ENCODE results near the gene GSG1L. TPM values are rescaled to one million over a fixed set of nuclear protein-coding genes. Genes with fewer than 3 reads are reported as not detected.
A peak's percentile ranks its signal among the peaks of the same experiment; 100 is the strongest.

Gene GSG1L
- total and polyA plus RNA-seq, 9 donors = 1.5 to 4.3 (median 2.9) TPM

DNA sequence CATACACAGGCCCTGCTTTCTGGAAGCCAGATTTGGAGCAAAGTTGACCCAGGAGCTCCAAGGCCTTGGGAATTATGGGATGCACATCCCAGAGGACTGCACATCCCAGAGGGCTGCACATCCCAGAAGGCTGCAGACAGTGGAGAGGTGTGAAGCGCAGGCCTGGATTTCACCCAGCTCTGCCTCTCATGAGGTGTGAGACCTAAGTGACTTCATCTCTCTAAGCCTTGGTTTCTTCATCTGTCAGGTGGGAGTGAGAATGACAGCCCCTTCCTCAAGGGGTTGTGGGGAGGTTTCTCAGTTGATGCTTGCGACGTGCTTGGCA is 102.3 kb downstream of the GSG1L start:
- H3K36me3 ChIP-seq (ENCODE audit: control insufficient read depth, insufficient read depth, low read length) = no peaks in the 10 kb centered on the region
- no peaks in the 10 kb centered on the region for H3K27me3 ChIP-seq (ENCODE audit: control insufficient read depth, insufficient read depth, low read length)
- H3K4me3 ChIP-seq (ENCODE audit: low read length) = no peak overlapping the region
- no peak for DNase-seq
- WGBS (ENCODE audit: insufficient coverage) = no CpG with 5 or more reads among the region's 3 CpGs
- no peaks in the 10 kb centered on the region for H3K4me1 ChIP-seq (ENCODE audit: control insufficient read depth, insufficient read depth, low read length)
- no peak overlapping the region for H3K27ac ChIP-seq (ENCODE audit: low read length)
- H3K9me3 ChIP-seq (replicated peaks; ENCODE audit: control insufficient read depth, low read depth, low read length) = no peaks in the 10 kb centered on the region

DNA sequence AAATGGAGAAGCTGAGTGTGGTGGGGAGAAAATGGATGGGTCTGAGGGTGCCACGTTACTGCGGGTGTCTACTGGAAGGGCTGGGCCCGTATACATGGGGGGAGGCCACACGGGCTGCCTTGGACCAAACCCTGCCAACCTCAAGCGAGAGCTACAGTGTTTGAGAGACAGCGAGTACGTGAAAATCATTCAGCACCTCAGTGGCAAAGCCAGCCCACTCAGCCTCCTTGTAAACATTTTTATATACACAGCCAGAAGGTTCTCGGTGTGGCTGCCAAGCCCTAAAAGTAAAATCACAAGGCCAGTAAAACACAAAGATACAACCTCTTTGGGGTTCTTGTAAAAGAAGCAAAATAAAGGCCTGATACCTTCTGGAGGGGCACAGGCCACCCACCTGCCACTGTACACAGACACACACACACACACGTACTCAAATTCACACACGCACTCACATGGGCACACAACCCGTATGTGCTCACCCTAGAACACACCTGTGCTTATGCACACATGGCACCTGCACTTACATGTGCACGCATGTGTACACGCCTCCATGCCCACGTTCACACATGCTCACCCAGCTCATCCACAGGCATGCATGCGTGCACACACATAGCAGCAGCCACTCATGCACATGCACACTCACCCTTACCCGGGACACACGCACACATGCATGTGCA is 102.8 kb downstream of the GSG1L start:
- WGBS (ENCODE audit: insufficient coverage) = 85% methylated on average over 7 of the region's 17 CpGs

DNA sequence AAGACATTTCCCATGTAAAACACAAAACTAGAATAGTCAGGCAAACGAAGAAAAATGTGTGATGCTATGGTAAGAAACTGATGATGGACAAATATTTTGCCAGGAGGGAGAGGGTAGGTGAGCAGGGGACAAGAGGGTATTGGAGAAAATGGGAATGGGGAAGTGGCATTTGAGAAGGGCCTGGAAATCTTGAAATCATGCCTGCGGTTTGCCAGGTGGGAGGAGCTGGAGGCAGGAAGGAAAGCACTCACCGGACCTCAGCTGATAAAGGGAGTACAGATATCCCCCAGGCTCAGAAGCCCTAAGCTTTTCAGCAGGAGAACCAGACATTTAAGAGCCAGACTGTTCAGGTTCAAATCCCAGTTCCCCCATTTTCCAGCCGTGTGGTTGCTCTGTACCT is 103.6 kb downstream of the GSG1L start:
- Histone ChIP-seq H3K27me3 (ENCODE audit: control insufficient read depth, insufficient read depth, low read length) (no peaks in the 10 kb centered on the region), H3K27ac (ENCODE audit: low read length) (no peak overlapping the region), H3K4me3 (ENCODE audit: low read length) (no peak overlapping the region), H3K4me1 (ENCODE audit: control insufficient read depth, insufficient read depth, low read length) (no peaks in the 10 kb centered on the region), H3K9me3 (replicated peaks; ENCODE audit: control insufficient read depth, low read depth, low read length) (peaks cover 5% of the 10 kb centered on the region), H3K36me3 (ENCODE audit: control insufficient read depth, insufficient read depth, low read length) (no peaks in the 10 kb centered on the region)
- no peak for DNase-seq
- WGBS (ENCODE audit: insufficient coverage) = 23% methylated on average over 3 of the region's 4 CpGs

More for the DNA sequence above, 102.8 kb downstream of the GSG1L start:
- Histone ChIP-seq H3K27ac (ENCODE audit: low read length) (no peak overlapping the region), H3K27me3 (ENCODE audit: control insufficient read depth, insufficient read depth, low read length) (no peaks in the 10 kb centered on the region), H3K9me3 (replicated peaks; ENCODE audit: control insufficient read depth, low read depth, low read length) (peaks cover under 1% of the 10 kb centered on the region), H3K4me3 (ENCODE audit: low read length) (no peak overlapping the region), H3K36me3 (ENCODE audit: control insufficient read depth, insufficient read depth, low read length) (no peaks in the 10 kb centered on the region), H3K4me1 (ENCODE audit: control insufficient read depth, insufficient read depth, low read length) (no peaks in the 10 kb centered on the region)
- no peak for DNase-seq

DNA sequence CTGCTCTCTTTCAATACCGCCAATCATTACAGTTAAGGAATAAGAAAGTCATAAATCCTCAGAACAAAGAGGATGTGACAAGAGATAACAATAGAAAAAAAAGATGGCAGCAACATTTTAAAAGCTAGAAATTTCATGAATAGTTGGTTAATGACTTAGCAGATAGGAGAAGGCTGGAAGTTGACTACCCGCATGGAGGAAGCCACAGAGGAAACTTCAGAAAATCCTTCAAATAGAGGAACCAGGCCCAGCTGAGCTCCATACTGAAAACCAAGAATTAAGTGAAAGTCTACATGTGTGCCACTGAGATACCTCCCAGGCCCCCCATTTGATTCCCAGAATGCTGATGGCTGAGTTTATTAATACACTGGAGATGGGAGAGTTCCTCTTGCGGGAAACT is 109.3 kb downstream of the GSG1L start:
- WGBS (ENCODE audit: insufficient coverage) = no CpG with 5 or more reads among the region's 3 CpGs
- Histone ChIP-seq H3K27ac (ENCODE audit: low read length) (no peak overlapping the region), H3K4me1 (ENCODE audit: control insufficient read depth, insufficient read depth, low read length) (no peaks in the 10 kb centered on the region), H3K27me3 (ENCODE audit: control insufficient read depth, insufficient read depth, low read length) (no peaks in the 10 kb centered on the region), H3K9me3 (replicated peaks; ENCODE audit: control insufficient read depth, low read depth, low read length) (peaks cover 5% of the 10 kb centered on the region), H3K4me3 (ENCODE audit: low read length) (no peak overlapping the region), H3K36me3 (ENCODE audit: control insufficient read depth, insufficient read depth, low read length) (no peaks in the 10 kb centered on the region)
- DNase-seq = no peak

DNA sequence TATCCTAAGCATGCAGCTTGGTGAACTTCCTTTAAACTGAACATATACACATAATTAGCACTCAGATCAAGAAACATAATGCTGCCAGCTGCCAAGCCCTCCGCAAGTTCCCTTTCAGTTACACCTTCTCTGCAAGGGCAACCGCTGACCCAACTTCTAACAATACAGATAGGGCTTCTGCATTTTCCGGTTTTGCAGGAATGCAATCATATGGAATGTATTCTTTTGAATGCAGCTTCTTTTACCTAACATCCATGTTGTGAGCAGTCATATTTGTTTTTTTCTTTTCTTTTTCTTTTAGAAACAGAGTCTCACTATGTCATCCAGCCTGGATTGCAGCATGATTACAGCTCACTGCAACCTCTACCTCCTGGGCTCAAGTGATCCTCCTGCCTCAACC is 110.7 kb downstream of the GSG1L start:
- Histone ChIP-seq H3K9me3 (replicated peaks; ENCODE audit: control insufficient read depth, low read depth, low read length) (peaks cover 5% of the 10 kb centered on the region), H3K4me1 (ENCODE audit: control insufficient read depth, insufficient read depth, low read length) (no peaks in the 10 kb centered on the region), H3K4me3 (ENCODE audit: low read length) (no peak overlapping the region), H3K36me3 (ENCODE audit: control insufficient read depth, insufficient read depth, low read length) (no peaks in the 10 kb centered on the region), H3K27ac (ENCODE audit: low read length) (no peak overlapping the region), H3K27me3 (ENCODE audit: control insufficient read depth, insufficient read depth, low read length) (no peaks in the 10 kb centered on the region)
- no peak for DNase-seq
- WGBS (ENCODE audit: insufficient coverage) = no CpG with 5 or more reads among the region's 3 CpGs

DNA sequence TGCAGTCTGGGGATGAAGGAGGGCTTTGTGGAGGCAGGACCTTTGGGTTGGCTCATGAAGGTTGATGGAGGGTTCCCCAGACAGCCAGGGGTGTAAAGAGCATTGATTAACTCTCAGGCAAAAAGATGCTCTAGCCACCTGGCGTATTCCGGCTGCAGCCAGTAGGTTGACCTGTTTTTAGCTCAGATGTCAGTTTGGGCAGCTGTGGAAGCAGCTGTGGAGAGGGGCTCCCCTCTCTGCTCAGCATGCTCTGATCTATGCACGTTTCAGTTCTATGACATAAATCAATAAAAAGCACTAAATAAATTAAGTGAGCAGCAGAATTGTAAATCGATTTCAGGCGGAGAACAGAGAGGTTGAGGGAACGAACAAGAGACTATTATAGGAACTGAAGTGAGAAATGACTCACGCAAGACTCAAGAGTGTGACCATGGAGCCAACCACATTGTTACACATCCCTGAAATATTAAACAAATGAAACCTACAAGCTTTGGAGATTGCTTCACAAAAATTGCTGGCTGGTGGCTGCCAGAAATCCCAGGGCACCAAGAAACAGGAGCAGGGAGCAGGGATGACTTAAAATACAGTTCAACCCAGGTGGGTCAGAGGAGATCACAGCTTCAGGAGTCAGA is 111.9 kb downstream of the GSG1L start:
- no peaks in the 10 kb centered on the region for H3K4me1 ChIP-seq (ENCODE audit: control insufficient read depth, insufficient read depth, low read length)
- no peak overlapping the region for H3K4me3 ChIP-seq (ENCODE audit: low read length)
- H3K36me3 ChIP-seq (ENCODE audit: control insufficient read depth, insufficient read depth, low read length) = no peaks in the 10 kb centered on the region
- H3K9me3 ChIP-seq (replicated peaks; ENCODE audit: control insufficient read depth, low read depth, low read length) = peaks cover 5% of the 10 kb centered on the region
- DNase-seq = no peak
- WGBS (ENCODE audit: insufficient coverage) = 50% methylated on average over 1 of the region's 7 CpGs
- no peaks in the 10 kb centered on the region for H3K27me3 ChIP-seq (ENCODE audit: control insufficient read depth, insufficient read depth, low read length)
- H3K27ac ChIP-seq (ENCODE audit: low read length) = no peak overlapping the region

DNA sequence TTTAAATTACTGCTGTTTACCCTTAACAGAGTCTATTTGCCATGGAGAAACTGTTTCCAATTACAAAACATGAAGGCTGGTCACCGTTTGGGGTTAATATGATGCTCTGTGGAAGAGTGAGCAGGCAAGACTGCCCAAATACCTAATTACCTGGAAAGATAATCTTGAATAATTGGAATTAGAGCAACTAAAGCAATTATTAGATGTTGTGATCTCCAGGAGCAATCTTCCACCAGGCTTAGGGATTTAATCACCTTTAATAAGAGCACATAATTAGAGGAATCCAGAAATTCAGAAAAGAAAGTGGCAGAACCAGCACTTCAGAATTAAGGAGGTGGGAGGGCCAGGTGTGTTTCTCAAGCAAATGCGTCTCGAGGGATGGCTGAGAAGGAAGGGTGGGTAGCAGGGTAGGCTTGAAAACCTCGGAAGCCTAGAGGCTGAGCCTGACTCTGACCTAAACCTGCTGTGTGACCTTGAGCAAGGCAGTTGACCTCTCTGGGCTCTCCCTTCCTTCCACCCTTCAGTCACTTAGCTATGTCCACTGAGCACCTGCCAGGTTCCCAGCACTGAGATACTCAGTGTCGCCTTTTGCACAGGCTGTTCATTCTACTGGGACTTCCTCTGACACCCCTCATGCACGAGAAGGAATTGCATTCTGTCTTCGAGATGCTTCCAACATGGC is 113.2 kb downstream of the GSG1L start:
- no peak for DNase-seq

DNA sequence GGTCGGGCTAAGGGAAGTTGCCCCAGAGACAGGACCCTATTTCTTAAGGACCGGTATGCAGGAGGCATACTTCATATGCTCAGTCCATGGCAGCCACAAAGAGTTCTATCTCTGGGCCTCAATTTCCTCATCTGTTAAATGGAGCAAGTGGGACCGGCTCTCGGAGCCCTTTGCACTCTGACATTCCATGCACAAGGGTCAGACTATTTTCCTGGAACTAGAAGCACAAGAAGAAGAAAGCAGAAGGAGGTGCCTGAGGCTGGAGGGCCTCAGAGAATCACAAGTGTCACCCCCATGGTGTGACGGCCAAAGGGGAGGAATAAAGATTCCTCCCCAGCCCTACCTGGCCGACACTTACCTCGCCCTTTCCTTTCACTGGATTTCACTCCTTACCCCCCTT is 115.8 kb downstream of the GSG1L start:
- no peak for DNase-seq
- no peaks in the 10 kb centered on the region for H3K9me3 ChIP-seq (replicated peaks; ENCODE audit: control insufficient read depth, low read depth, low read length)
- H3K36me3 ChIP-seq (ENCODE audit: control insufficient read depth, insufficient read depth, low read length) = no peaks in the 10 kb centered on the region
- peaks cover 10% of the 10 kb centered on the region for H3K4me1 ChIP-seq (ENCODE audit: control insufficient read depth, insufficient read depth, low read length)
- WGBS (ENCODE audit: insufficient coverage) = 80% methylated on average over 2 of the region's 7 CpGs
- H3K4me3 ChIP-seq (ENCODE audit: low read length) = no peak overlapping the region
- no peak overlapping the region for H3K27ac ChIP-seq (ENCODE audit: low read length)
- H3K27me3 ChIP-seq (ENCODE audit: control insufficient read depth, insufficient read depth, low read length) = no peaks in the 10 kb centered on the region

More for the DNA sequence above, 113.2 kb downstream of the GSG1L start:
- WGBS (ENCODE audit: insufficient coverage) = 80% methylated on average over 6 of the region's 7 CpGs
- Histone ChIP-seq H3K9me3 (replicated peaks; ENCODE audit: control insufficient read depth, low read depth, low read length) (peaks cover under 1% of the 10 kb centered on the region), H3K27ac (ENCODE audit: low read length) (no peak overlapping the region), H3K36me3 (ENCODE audit: control insufficient read depth, insufficient read depth, low read length) (no peaks in the 10 kb centered on the region), H3K4me1 (ENCODE audit: control insufficient read depth, insufficient read depth, low read length) (peaks cover 7% of the 10 kb centered on the region), H3K4me3 (ENCODE audit: low read length) (no peak overlapping the region), H3K27me3 (ENCODE audit: control insufficient read depth, insufficient read depth, low read length) (no peaks in the 10 kb centered on the region)

DNA sequence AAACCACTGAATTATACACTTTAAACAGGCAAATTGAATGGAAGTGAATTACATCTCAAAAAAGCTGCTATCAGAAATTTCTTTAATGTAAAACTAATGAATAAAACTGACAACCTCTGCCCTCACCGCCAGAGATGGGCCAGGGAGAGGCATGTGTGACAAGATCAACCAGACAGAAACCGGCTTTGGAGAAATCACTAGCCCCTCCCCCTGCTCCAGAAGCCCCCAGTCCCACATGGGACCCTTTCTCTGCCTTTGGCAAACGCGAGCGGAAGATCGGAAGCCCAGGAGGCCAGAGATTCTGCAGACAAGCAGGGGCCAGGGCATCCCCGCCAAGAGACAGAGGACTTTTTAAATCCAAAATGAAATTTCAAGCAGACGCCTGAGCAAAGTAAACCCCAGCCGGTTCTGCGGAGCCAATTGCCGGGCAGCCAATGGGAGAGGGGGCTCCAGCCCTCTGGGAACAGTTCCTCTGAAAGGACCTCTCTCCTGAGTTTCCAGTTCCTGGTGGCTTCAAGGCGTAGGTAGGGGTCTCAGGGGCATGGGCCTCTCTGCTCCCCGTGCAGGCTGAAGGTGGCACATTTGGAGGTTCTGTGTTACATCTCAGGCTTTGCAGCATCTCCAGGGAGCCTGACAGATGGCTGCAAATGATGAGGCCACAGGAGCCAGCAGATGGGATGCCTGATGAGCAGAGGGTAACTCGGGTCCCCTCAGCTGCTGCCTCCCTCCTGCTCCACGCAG is 118.1 kb downstream of the GSG1L start:
- H3K4me1 ChIP-seq (ENCODE audit: control insufficient read depth, insufficient read depth, low read length) = peaks cover 10% of the 10 kb centered on the region
- WGBS (ENCODE audit: insufficient coverage) = 3% methylated on average over 14 of the region's 15 CpGs
- peak; percentile 55 for DNase-seq
- H3K9me3 ChIP-seq (replicated peaks; ENCODE audit: control insufficient read depth, low read depth, low read length) = no peaks in the 10 kb centered on the region
- no peak overlapping the region for H3K27ac ChIP-seq (ENCODE audit: low read length)
- no peaks in the 10 kb centered on the region for H3K36me3 ChIP-seq (ENCODE audit: control insufficient read depth, insufficient read depth, low read length)
- H3K27me3 ChIP-seq (ENCODE audit: control insufficient read depth, insufficient read depth, low read length) = no peaks in the 10 kb centered on the region
- no peak overlapping the region for H3K4me3 ChIP-seq (ENCODE audit: low read length)

DNA sequence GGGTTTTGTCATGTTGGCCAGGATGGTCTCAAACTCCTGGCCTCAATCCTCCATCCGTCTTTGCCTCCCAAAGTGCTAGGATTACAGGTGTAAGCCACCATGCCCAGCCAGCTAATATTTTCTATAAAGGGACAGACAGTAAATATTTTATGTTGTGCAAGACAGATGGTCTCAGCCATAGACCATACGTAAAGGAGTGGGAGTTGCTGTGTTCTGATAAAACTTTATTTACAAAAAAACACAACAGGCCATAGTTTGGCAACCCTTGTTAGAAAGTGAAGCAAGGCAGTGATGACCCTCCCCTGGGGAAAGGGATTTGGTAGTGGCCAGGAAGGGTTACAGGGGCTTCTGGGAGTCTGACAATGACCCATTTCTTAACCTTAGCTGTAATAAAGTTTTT is 119.7 kb downstream of the GSG1L start:
- Histone ChIP-seq H3K9me3 (replicated peaks; ENCODE audit: control insufficient read depth, low read depth, low read length) (no peaks in the 10 kb centered on the region), H3K36me3 (ENCODE audit: control insufficient read depth, insufficient read depth, low read length) (no peaks in the 10 kb centered on the region), H3K27ac (ENCODE audit: low read length) (no peak overlapping the region), H3K4me3 (ENCODE audit: low read length) (no peak overlapping the region), H3K4me1 (ENCODE audit: control insufficient read depth, insufficient read depth, low read length) (peaks cover 10% of the 10 kb centered on the region), H3K27me3 (ENCODE audit: control insufficient read depth, insufficient read depth, low read length) (no peaks in the 10 kb centered on the region)
- WGBS (ENCODE audit: insufficient coverage) = no CpG with 5 or more reads among the region's 2 CpGs
- DNase-seq = no peak

Measured in muscle of leg (tissue), 11 donors.